ENCODE data around the gene CD38. TPM values are rescaled to one million over a fixed set of nuclear protein-coding genes. Genes with fewer than 3 reads are reported as not detected.

Gene CD38
- total RNA-seq, 1 experiment from 2014 or later = not detected

- POLR2A ChIA-PET = no interaction called here
- H2AFZ ChIP-seq (ENCODE audit: low read depth, low read length, poor library complexity, severe bottlenecking) = no peak overlapping the region
- H4K20me1 ChIP-seq (ENCODE audit: insufficient read depth) = no peaks in the 10 kb centered on the region
- no peak overlapping the region for H3K4me3 ChIP-seq (replicated peaks in 1 of 2; ENCODE audit: low read depth in 1 of 2, low read length in 2 of 2)
- no peak overlapping the region for H3K9ac ChIP-seq (ENCODE audit: low read length)
- RAD21 ChIA-PET (ENCODE audit: low non-redundant PET in 1 of 2, low total read pairs in 2 of 2, uncharacterized antibody in 2 of 2, unreplicated experiment in 2 of 2) = no interaction called here
- DNase-seq (ENCODE audit: low read depth, low spot score) (no peak), ATAC-seq (no peak)
- no peak for TF ChIP-seq FOSL1 (IDR thresholded peaks at IDR 0.05; ENCODE audit: low read depth)
- no peak for TF ChIP-seq EZH2 (IDR thresholded peaks at IDR 0.05)
- TF ChIP-seq TCF7L2 (IDR thresholded peaks at IDR 0.05; ENCODE audit: borderline replicate concordance, extremely low read depth, insufficient read depth, insufficient read length) = no peak
- no peak for TF ChIP-seq ZFX (IDR thresholded peaks at IDR 0.05)
- TF ChIP-seq ZNF274 (IDR thresholded peaks at IDR 0.05; ENCODE audit: low read depth, low read length) = no peak
- no peak for TF ChIP-seq YY1 (IDR thresholded peaks at IDR 0.05; ENCODE audit: extremely low read depth, insufficient replicate concordance, low read depth, low read length)
- no peak for TF ChIP-seq ATF3 (IDR thresholded peaks at IDR 0.05)
- no peak for TF ChIP-seq POLR2A (IDR thresholded peaks at IDR 0.05; ENCODE audit: borderline replicate concordance, extremely low read depth, insufficient read depth, insufficient read length)
- no peak for TF ChIP-seq MAX (IDR thresholded peaks at IDR 0.05)
- no peak for TF ChIP-seq SRF (IDR thresholded peaks at IDR 0.05; ENCODE audit: low read depth)
- TF ChIP-seq CBX3 (IDR thresholded peaks at IDR 0.05; ENCODE audit: low read depth) = no peak
- no peak for TF ChIP-seq POLR2AphosphoS5 (IDR thresholded peaks at IDR 0.05; ENCODE audit: low read depth, low read length)
- TF ChIP-seq REST (IDR thresholded peaks at IDR 0.05; ENCODE audit: low read depth) = no peak
- H3K79me2 ChIP-seq (ENCODE audit: insufficient read depth, low read length) = no peaks in the 10 kb centered on the region
- no peaks in the 10 kb centered on the region for H3K9me3 ChIP-seq (ENCODE audit: control insufficient read depth in 1 of 2, insufficient read depth in 1 of 2, low read depth in 1 of 2, low read length in 2 of 2)
- H3K27me3 ChIP-seq (ENCODE audit: insufficient read depth, low read length) = peaks cover 18% of the 10 kb centered on the region
- H3K9me2 ChIP-seq (ENCODE audit: insufficient read depth) = no peaks in the 10 kb centered on the region
- CTCF ChIA-PET = no interaction called here
- H3K27ac ChIP-seq (ENCODE audit: low read depth, low read length) = no peak overlapping the region
- no peaks in the 10 kb centered on the region for H3K4me1 ChIP-seq (ENCODE audit: control insufficient read depth in 1 of 2, insufficient read depth in 2 of 2, low read length in 2 of 2)
- BruUV-seq (replicated peaks) = no TSS peak
- intact Hi-C loops (cut with micrococcal nuclease) = no loop called here
- H3K36me3 ChIP-seq (ENCODE audit: control insufficient read depth in 1 of 2, insufficient read depth in 2 of 2, low read length in 2 of 2) = no peaks in the 10 kb centered on the region
- no peak overlapping the region for H3K4me2 ChIP-seq (ENCODE audit: low read length)
Observed at GRCh38 chr4:15774020-15774420, 4.1 kb upstream of the CD38 start.

Data from HCT116 (cell line).